ENCODE results near the gene VIM. TPM values are rescaled to one million over a fixed set of nuclear protein-coding genes. Genes with fewer than 3 reads are reported as not detected.

The VIM gene
- total and polyA plus RNA-seq, 10 of the 15 experiments (the other 5 are each of a cell fraction or from before 2014, with no cell fraction given), result 44.2 to 287 (median 188) TPM

DNA sequence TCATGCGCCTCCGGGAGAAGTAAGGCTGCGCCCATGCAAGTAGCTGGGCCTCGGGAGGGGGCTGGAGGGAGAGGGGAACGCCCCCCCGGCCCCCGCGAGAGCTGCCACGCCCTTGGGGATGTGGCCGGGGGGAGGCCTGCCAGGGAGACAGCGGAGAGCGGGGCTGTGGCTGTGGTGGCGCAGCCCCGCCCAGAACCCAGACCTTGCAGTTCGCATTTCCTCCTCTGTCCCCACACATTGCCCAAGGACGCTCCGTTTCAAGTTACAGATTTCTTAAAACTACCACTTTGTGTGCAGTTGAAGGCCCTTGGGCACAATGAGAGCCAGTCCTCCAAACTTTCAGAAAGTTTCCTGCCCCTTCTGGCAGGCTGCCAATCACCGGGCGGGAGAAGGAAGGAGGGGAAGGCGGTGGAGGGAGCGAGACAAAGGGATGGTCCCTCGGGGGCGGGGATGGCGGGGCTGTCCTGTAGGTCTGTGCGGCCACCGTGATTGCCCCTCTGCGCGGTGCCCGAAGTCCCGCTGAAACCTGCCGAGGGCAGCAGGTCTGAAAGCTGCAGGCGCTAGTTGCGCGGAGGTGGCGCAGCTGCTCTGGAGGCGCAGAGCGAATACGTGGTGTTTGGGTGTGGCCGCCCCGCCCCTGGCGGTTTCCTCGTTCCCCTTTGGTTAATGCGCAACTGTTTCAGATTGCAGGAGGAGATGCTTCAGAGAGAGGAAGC is 2.1 kb downstream of the VIM start (continued):
- TF ChIP-seq, protein P1, sequence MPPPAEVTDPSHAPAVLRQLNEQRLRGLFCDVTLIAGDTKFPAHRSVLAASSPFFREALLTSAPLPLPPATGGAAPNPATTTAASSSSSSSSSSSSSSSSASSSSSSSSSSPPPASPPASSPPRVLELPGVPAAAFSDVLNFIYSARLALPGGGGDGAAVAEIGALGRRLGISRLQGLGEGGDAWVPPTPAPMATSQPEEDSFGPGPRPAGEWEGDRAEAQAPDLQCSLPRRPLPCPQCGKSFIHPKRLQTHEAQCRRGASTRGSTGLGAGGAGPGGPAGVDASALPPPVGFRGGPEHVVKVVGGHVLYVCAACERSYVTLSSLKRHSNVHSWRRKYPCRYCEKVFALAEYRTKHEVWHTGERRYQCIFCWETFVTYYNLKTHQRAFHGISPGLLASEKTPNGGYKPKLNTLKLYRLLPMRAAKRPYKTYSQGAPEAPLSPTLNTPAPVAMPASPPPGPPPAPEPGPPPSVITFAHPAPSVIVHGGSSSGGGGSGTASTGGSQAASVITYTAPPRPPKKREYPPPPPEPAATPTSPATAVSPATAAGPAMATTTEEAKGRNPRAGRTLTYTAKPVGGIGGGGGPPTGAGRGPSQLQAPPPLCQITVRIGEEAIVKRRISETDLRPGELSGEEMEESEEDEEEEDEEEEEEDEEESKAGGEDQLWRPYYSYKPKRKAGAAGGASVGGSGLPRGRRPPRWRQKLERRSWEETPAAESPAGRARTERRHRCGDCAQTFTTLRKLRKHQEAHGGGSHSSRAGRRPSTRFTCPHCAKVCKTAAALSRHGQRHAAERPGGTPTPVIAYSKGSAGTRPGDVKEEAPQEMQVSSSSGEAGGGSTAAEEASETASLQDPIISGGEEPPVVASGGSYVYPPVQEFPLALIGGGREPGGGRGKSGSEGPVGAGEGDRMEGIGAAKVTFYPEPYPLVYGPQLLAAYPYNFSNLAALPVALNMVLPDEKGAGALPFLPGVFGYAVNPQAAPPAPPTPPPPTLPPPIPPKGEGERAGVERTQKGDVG (CRISPR knock-in tag; IDR thresholded peaks at IDR 0.05), result no peak
- TF ChIP-seq SMARCA5 (IDR thresholded peaks at IDR 0.05) (peak; percentile 31), SREBF1 (IDR thresholded peaks at IDR 0.05; ENCODE audit: low read length) (no peak), HDAC6 (IDR thresholded peaks at IDR 0.05; ENCODE audit: unreplicated experiment) (no peak), EGR1 (IDR thresholded peaks at IDR 0.05; ENCODE audit: borderline replicate concordance in 1 of 2, low read depth in 2 of 2, low read length in 2 of 2) (peak in 1 of 2 experiments; percentile 70; a peak in 1 of 3 replicates), SP1 (IDR thresholded peaks at IDR 0.05; ENCODE audit: low read depth, low read length) (peak; percentile 52), SMC3 (IDR thresholded peaks at IDR 0.05; ENCODE audit: borderline replicate concordance, low read length) (no peak), ZNF207 (IDR thresholded peaks at IDR 0.05; ENCODE audit: borderline replicate concordance) (no peak), SIX5 (IDR thresholded peaks at IDR 0.05; ENCODE audit: low read depth, low read length, severe bottlenecking) (no peak), FOS (IDR thresholded peaks at IDR 0.05; ENCODE audit: borderline replicate concordance, extremely low read depth, insufficient read length) (no peak), ATF7 (IDR thresholded peaks at IDR 0.05; ENCODE audit: low read depth) (peak; percentile 24; the same call in 1 of the 2 replicates), SIN3A (IDR thresholded peaks at IDR 0.05; ENCODE audit: low read depth, low read length) (no peak)
- TF ChIP-seq, protein P2, sequence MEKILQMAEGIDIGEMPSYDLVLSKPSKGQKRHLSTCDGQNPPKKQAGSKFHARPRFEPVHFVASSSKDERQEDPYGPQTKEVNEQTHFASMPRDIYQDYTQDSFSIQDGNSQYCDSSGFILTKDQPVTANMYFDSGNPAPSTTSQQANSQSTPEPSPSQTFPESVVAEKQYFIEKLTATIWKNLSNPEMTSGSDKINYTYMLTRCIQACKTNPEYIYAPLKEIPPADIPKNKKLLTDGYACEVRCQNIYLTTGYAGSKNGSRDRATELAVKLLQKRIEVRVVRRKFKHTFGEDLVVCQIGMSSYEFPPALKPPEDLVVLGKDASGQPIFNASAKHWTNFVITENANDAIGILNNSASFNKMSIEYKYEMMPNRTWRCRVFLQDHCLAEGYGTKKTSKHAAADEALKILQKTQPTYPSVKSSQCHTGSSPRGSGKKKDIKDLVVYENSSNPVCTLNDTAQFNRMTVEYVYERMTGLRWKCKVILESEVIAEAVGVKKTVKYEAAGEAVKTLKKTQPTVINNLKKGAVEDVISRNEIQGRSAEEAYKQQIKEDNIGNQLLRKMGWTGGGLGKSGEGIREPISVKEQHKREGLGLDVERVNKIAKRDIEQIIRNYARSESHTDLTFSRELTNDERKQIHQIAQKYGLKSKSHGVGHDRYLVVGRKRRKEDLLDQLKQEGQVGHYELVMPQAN (conservative IDR thresholded peaks at IDR 0.05), result peak; percentile 43; the same call in 1 of the 2 replicates
- TF ChIP-seq, protein P3, sequence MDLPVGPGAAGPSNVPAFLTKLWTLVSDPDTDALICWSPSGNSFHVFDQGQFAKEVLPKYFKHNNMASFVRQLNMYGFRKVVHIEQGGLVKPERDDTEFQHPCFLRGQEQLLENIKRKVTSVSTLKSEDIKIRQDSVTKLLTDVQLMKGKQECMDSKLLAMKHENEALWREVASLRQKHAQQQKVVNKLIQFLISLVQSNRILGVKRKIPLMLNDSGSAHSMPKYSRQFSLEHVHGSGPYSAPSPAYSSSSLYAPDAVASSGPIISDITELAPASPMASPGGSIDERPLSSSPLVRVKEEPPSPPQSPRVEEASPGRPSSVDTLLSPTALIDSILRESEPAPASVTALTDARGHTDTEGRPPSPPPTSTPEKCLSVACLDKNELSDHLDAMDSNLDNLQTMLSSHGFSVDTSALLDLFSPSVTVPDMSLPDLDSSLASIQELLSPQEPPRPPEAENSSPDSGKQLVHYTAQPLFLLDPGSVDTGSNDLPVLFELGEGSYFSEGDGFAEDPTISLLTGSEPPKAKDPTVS (IDR thresholded peaks at IDR 0.05; ENCODE audit: low read depth, low read length), result no peak
- TF ChIP-seq, protein P4, sequence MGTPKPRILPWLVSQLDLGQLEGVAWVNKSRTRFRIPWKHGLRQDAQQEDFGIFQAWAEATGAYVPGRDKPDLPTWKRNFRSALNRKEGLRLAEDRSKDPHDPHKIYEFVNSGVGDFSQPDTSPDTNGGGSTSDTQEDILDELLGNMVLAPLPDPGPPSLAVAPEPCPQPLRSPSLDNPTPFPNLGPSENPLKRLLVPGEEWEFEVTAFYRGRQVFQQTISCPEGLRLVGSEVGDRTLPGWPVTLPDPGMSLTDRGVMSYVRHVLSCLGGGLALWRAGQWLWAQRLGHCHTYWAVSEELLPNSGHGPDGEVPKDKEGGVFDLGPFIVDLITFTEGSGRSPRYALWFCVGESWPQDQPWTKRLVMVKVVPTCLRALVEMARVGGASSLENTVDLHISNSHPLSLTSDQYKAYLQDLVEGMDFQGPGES (IDR thresholded peaks at IDR 0.05), result no peak
- TF ChIP-seq, protein P5, sequence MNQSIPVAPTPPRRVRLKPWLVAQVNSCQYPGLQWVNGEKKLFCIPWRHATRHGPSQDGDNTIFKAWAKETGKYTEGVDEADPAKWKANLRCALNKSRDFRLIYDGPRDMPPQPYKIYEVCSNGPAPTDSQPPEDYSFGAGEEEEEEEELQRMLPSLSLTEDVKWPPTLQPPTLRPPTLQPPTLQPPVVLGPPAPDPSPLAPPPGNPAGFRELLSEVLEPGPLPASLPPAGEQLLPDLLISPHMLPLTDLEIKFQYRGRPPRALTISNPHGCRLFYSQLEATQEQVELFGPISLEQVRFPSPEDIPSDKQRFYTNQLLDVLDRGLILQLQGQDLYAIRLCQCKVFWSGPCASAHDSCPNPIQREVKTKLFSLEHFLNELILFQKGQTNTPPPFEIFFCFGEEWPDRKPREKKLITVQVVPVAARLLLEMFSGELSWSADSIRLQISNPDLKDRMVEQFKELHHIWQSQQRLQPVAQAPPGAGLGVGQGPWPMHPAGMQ (IDR thresholded peaks at IDR 0.05; ENCODE audit: borderline replicate concordance), result no peak
